Stimulated activated CD4-positive, alpha-beta T cell treated with anti-CD3 and anti-CD28 coated beads, Interleukin-15, amount 100 ng/mL, for 24 hours (primary cell): ENCODE data around the gene IFT80.
"Not testable (repeated sequence)": the region's sequence is repeated elsewhere in the genome, so short reads cannot be mapped to it uniquely, and the experiment has no call there.

Experiments used
- DNase-seq: peaks from one replicate; pipeline ENCODE4 v3.0.0-alpha.2; 2020

IFT80 gene

GRCh38 chr3:160400030-160400701, 1.1 kb upstream of the IFT80 start:
- peak; percentile 56 for DNase-seq

DNA sequence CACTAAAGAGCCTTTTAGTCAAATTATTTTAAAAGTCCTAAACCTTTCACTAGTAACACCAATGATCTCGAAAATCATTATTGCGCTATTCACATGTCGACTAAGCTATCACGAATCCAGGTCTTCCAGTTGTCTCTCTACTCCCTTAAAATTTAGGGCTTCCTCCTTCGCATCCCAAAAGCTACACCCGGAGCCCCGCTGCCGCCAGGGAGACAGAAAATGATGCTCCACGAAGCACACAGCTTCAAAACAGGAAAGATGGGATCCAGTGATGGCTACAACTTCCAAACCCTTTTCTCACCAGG, 253 bp downstream of the IFT80 start:
- DNase-seq, result no peak

DNA sequence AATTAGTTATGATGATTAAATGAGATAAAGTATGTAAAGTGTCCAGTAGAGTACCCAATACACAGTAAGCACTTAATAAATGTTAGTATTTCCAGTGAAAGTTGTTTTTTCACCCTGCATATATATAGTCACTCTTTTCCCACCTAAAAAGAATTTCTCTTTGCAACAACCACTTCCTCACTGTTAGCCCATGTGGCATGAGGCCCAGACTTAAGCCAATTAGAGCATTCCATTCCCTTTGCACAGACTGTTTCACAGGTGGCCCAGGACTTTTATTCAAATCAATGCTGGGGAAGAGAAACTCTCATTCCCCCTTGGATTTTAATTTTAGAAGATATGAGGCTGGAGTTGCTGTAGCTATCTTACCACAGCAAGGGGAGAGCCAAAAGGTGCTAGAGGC, 3.7 kb downstream of the IFT80 start:
- no peak for DNase-seq

- DNase-seq, result no peak
Measured at GRCh38 chr3:160394009-160394392, 5.0 kb downstream of the IFT80 start.

GRCh38 chr3:160393346-160394008, 5.5 kb downstream of the IFT80 start:
- DNase-seq, result no peak

GRCh38 chr3:160392798-160393197, 6.2 kb downstream of the IFT80 start:
- DNase-seq, result no peak

- no peak for DNase-seq
Measured at GRCh38 chr3:160390565-160391138, 8.4 kb downstream of the IFT80 start.

DNA sequence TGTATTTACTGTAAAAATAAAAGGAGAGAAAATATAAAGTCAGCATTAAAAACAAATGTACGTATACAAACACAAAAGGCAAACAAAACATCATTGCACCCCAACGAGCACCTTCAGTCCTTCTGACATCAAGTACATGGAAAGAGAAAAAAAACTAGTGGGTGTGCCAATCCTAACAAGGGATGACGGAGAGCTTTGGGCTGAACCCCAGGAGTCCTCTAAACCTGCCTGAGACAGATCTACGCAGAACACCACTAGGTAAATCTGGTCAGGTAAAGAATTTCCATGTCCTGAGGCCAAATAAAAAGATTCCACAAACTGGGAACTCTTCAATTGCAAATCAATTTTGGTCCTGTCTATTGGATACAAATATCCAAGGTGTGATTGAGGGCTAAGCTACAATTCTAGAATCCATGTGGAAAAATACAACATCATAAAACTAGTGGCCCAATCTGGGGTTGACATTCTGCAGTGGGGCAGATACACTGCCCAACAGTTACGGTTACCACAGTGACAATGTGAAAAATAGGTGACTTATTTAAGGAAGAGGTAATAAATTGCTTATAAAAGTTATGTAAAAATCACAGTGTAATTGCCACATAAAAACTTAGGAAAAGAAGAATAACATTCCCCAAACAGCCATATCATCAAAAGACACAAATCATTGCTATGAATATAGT, 14.2 kb downstream of the IFT80 start:
- no peak for DNase-seq

DNA sequence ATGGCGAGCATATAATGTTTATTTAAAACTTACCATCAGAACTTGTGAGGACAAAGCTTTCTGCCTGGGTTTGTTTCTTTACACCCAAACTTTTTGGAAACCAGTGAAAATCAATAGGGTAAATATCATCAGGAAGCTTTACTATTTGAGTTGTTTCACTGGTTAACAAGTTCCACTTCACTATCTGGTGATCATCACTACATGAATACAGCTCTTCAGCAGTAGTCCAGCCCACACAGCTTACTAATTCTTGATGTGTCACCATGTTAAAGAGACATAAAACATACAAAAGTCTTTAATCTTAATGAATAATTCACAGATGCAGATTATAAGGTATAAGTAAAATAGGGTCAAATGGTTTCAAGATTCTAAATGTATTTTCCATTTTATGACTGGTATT, 17.6 kb downstream of the IFT80 start:
- DNase-seq, result no peak

- DNase-seq, result no peak
Measured at GRCh38 chr3:160379628-160380214, 19.3 kb downstream of the IFT80 start.

DNA sequence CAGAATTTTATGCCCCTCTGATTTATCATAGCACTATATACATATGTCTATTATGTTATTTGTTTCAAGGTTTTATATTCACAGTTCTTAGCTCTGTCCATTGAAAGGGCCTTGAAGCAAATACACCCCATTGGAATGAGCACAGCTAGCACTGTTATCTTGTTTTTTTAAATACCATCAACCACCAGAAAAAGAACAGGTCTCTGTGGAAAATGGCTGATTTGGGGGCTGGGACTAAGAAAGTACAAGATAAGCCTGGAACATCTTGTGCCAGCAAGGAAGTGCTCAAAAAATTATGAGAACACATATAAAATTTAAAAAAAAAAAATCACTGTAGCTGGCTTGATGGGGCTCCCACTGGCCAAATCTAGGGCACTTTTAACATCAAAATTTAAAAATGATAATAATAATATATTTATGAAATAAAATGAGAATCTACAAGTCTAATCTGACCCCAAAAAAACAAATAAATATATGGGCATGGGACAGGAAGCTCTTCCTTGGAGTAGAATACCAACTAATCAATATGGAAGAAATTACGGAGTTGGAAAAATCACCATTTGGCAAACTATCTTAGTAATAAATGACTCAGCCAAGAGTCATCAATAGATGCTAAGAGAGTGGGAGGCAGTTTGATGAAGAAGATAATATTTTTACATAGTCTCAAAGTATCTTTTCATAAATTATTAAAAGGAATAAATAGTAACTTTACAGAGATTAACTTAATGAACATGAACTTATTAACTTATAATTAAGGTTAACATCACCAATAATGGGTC, 20.5 kb downstream of the IFT80 start:
- DNase-seq, result no peak

- DNase-seq, result no peak
Measured at GRCh38 chr3:160376681-160377080, 22.3 kb downstream of the IFT80 start.

DNA sequence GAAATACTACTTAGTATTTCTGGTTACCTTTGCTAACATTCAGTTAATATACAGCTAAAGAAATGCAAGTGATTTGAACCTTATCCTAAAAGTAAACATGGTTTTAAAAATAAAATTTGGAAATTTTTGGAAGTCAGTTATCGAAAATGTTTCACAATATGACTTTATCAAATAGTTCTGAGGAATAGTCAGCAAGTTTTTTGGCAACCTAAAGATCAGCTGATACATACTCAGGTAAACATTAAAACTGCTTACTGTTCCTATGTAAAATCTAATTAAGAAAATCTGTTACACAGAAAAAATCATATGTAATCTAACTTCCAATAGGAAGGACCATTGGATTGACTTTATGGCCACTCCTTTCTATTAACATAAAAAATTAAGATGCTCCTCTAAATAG, 24.1 kb downstream of the IFT80 start:
- no peak for DNase-seq

GRCh38 chr3:160374472-160374871, 24.6 kb downstream of the IFT80 start:
- no peak for DNase-seq

DNA sequence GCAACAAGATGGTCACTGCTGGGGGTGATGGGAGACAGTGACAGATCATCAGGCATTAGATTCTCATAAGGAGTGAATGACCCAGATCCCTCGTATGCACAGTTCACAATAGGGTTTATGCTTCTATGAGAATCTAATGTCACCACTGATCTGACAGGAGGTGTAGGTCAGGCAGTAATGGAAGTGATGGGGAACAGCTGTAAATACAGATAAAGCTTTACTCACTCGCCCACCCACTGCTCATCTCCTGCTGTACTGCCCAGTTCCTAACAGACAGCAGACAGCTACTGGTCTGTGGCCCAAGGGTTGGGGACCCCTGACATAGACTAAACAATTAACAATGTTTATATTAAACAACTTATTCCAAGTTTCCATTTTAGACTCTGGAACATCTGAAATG, 25.4 kb downstream of the IFT80 start:
- DNase-seq, result no peak

- no peak for DNase-seq
Measured at GRCh38 chr3:160372780-160373179, 26.2 kb downstream of the IFT80 start.

GRCh38 chr3:160370987-160371857, 27.8 kb downstream of the IFT80 start:
- DNase-seq, result no peak

GRCh38 chr3:160369784-160370183, 29.2 kb downstream of the IFT80 start:
- DNase-seq, result no peak

GRCh38 chr3:160368804-160369203, 30.2 kb downstream of the IFT80 start:
- no peak for DNase-seq

DNA sequence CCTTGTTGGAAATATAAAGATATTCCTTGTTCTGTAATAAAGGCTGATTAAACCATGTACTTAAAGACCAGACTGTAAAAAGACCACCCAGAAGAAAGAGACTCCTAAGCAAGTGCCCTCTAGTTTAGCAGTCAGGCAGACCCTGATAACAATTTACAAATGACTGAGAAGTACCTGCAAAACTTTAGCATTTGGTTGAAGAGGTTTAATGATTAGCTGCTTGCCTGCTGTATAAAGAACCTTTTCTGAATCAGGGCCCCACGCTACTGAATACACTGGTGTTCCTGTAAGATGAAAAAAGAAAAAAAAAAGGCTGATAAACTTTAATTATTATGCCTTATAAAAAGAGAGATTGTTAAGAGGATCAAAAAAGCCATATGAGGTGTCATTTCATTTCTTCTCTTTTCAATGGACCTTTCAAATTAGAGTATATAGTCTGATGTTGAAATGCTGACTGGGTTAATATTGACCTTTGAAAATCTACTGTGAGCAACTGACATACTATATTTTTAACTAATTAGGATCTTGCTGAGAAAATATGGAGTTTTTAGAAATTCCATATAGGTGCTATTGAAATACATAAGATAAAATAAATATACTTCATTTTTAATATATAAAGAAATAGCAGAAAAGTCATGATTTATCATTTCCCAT, 33.0 kb downstream of the IFT80 start:
- DNase-seq, result no peak

DNA sequence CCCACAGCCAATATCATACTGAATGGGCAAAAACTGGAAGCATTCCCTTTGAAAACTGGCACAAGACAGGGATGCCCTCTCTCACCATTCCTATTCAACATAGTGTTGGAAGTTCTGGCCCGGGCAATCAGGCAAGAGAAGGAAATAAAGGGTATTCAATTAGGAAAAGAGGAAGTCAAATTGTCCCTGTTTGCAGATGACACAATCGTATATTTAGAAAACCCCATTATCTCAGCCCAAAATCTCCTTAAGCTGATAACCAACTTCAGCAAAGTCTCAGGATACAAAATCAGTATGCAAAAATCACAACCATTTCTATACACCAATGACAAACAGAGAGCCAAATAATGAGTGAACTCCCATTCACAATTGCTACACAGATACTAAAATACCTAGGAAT, 36.1 kb downstream of the IFT80 start:
- not testable (repeated sequence) for DNase-seq
